GM19193 (cell line): ENCODE results near the gene SNX27.

Experiments used
- POLR2A ChIP-seq: IDR thresholded peaks from 4 replicates; pipeline ENCODE4 v1.6.1; 2011; ENCODE audit not compliant: insufficient read depth, insufficient read length; ENCODE audit errors: extremely low read depth

SNX27 gene

DNA sequence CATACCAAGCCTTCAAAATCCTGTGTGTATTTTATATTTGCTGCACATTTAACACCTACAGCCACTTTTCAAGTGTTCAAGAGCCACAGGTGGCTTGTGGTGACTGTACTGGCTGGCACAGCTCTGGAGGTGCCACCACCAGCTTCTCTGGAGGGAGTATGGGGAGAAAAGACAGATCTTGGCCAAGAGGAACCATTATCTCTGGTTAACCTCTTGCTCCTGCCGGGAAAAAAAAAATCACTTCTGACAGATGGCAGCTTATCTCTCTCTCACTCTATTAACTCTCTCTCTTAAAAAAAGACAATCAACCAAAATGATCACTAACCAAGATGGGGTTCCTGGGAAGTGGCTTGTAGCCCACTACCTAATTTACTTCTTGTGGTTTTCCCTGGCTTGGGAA, 108.3 kb downstream of the SNX27 start:
- TF ChIP-seq POLR2A = no peak

- no peak for TF ChIP-seq POLR2A
Observed at GRCh38 chr1:151720554-151720953, 108.7 kb downstream of the SNX27 start.

- TF ChIP-seq POLR2A = no peak
Observed at GRCh38 chr1:151720974-151721787, 109.3 kb downstream of the SNX27 start, which contains the start of gene RIIAD1. Gene RIIAD1, plus strand, starts transcription at chr1:151721522. Its CDS starts 15 bp downstream, at chr1:151721537.

DNA sequence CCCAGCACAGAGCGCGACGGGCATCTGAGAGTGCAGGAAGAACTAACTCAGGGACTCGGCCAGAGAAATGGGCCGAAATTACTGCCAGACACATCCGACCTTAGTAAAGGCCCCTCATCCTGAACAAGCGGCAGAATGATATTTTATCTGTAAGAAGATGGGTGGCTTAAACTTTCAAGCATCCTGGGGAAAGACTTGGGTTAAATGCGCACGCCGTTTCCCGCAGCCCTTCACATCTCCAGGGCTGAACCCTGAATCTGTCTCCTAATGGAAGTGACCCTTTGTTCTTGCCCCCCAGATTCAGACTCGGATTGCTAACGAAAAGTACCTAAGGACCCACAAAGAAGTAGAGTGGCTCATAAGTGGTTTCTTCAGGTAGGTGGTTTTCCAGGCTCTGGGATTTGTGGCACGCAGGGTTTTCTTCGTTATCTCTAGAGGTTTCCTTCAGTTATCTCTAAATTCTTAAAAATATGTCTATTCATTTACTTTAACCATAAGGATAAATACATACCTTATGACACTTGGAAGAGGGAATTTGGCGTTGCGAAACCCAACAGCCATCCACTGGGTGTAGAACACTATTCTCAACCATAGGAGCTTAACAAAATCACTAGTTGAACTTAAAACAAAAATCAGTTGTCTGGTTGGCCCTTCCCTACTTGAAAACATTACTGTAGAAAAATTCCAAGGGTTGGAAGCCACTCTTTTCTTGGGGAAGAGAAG, 110.1 kb downstream of the SNX27 start:
- no peak for TF ChIP-seq POLR2A

DNA sequence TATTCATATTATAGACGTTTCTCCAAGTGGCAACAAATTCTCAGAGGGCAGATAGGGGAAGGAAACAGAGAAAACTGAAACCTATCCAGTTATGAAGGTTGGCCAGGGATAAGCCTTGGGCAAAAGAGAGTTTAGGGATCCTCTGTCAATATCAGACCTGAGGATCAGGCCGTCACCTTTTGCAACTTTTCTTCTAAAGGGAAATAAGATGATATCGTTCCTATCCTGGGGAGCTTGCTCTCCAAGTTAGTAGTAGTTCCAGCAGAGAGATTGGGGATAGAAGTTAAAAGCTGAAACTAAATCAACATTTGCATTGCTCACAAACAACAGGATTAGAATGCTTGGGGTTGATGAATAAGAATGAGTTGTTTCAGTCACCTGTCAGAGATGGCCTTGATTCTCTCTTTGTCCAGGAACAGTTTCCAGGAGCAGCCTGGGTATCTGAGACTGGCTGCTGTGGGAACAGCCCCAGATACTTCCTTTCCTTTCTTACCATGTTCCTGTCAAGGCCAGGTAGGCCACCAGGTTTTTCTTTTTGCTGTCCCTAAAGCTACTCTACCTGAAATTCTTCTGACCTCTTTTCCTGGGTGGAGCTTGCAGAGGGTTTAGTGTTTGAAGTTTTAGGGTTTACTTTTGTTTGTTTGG, 112.0 kb downstream of the SNX27 start:
- TF ChIP-seq POLR2A = no peak

DNA sequence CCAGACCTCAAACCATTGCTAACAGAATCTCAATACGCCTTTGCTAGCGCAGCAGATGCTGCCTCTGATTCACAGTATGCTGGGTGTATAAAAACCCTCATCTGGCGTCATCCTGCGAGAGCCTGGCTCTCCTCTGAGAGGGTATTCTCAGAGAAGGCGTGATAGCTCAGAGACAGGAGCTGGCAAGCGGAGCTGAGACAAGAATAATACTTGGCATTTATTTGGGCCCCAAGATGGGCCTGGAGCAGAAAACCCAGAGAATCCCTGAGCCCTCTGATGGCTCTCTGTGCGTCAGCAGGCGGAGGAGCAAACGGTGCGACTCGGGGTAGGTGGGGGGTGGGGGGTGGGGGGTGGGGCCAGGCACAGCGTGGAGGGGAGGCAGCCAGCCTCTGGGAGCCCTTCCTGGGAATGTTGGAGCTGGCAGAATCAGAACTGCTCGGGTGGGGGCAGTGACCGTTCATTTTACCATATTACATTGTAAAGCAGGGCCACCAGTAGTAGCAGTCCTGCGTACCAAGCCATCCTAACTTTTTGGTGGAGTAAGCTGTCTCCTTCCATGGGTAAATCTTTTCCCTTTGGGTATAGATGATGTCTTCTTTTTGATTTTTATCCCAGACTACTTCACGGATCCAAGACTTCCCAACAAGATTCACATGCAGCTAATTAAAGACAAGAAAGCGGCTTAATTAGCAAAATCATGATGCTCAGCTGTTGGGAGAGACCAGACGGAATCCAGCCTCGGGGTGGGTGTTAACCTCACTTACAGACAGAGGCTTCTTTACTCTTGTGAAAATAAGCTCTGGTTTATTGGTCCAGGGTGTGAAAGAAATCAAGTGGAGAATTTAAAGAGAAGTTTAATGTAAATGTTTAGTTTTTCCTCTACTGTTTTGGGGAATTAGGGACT, 116.6 kb downstream of the SNX27 start:
- no peak for TF ChIP-seq POLR2A

DNA sequence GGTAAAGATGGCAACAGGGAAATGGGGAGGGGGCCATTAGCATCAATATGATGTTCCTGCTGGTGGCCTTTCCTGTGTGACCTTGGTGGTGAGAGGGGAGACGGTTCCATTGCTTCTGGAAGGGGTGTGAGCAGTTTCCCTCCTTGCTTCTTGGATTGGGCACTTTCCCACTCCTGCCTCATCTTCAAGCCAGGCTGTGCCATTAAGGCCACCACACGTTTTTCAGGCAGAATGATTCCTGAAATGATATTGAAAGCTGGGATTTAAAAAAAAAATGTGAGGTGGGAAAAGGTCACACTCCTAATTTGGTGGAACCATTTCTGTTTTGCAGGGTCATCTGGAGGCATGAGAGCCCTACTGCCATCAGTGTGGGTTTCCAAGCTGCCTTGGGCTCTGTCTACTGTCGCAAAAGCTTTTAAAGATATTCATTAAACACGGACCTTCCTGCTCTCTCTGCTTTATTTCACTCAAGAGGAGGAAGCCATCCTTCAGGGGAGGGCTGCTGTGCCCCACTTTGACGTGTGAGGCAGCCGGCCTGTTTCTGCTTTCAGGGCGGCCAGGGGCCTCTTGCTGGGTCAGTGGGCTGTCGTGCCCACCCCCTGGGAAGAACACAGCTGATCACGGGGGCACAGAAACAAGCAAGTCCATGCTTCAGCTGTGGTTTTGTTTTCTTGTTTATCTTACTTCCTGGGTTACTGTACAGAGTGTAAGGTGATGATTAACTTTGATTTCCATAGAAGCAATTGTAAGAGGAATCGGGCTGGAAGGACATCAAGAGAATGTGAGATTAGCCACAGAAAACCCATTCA, 117.5 kb downstream of the SNX27 start:
- TF ChIP-seq POLR2A = no peak

- TF ChIP-seq POLR2A = no peak
Observed at GRCh38 chr1:151729966-151730291, 118.1 kb downstream of the SNX27 start.

DNA sequence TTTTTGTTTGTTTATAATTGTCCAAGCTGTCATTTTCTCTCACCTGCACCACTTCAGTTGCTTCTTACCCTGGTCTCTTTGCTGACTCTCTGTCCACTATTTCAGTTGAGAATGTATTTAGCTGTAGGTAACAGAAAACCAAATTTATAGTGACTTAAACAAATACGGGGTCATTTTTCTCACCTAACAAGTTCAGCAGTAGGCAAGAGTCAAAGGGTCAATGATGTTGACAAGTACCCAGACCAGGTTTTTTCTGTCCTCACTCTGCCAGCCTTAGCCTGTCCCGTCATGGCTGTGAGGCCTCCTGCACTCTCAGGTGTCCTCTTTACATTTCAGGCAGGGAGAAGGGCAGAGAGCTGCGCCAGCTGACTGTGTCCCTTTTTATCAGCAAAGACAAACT, 121.3 kb downstream of the SNX27 start:
- TF ChIP-seq POLR2A = no peak

- no peak for TF ChIP-seq POLR2A
Observed at GRCh38 chr1:151737026-151737425, 125.2 kb downstream of the SNX27 start.

- no peak for TF ChIP-seq POLR2A
Observed at GRCh38 chr1:151737479-151737878, 125.6 kb downstream of the SNX27 start.

DNA sequence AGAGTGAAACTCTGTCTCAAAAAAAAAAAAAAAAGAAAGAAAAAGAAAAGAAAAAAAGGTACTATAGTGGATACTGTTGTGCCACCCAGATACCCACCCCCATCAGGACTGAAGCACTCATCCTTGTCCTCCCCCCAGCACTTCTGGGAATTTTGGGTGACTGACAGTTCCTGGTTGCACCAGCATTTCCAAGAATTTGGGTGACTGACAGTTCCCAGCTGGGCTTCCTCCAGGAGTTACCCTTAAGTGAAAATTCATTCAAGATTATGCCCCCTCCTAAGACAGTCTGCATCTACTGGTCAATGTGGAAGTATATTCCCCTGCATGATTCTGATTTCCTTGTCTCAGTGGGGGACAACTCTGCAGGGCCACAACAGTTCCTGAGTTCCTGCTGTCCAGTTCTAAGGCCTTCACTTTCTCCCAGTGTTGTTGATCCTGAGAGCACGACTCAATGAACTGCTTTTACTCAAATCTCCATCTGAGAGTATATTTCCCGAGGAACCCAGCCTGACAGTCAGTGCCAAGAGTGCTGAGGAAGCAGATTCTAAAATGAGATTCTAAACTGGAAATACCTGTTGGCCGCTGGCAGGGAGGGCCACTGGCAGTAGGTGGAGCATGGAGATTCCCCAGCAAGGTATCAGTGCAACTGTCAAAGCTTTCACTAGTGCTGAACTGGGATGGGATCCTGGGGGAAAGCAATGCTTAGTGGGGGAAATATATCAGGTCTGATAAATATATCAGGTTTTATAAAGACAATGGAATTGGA, 127.9 kb downstream of the SNX27 start:
- TF ChIP-seq POLR2A = no peak

GRCh38 chr1:151741516-151741915, 129.7 kb downstream of the SNX27 start:
- no peak for TF ChIP-seq POLR2A
